ENCODE results near the gene FBF1. TPM values are rescaled to one million over a fixed set of nuclear protein-coding genes. Genes with fewer than 3 reads are reported as not detected.
A peak's percentile ranks its signal among the peaks of the same experiment; 100 is the strongest.

The FBF1 gene
- total RNA-seq, 1 donor from 2014 or later, result 4.2 TPM

DNA sequence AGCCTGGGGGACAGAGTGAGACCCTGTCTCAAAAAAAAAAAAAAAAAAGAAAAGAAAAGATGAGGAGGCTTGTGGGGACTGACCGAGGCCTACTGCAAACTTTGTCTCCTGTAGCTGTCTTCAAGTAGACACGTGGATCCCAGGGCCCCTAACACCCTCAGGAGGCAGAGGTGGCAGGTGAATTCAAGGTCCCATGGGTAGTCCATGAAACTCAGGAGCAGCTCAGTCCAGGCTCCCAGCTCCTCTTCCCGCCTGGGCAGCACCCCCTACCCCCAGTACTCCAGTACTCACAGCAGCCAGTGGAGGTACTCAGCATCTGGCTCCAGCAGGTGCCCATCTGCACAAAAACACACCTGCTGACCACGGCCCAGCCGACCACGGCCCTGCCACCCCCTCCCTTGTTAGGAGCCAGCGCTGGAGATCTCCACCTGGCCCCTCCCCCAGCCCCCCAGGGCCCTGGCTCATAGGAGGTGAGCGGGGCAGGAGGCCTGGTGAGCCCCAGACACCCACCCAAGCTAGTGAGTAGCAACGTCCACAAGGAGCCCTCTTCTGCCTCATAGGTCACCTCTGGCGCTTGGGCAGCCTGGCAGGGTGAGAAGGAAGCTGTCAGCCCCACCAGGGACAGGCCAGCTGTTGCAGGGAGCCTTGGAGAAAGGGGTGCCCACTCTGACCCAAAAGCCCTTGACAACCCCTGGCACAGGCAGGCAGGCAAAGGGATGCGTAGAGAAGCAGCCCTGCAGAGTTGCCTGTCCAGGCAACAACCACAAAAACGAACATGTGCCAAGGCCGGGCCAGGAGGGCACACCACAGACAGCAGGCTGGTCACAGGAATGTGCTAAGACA lies 39.9 kb downstream of the FBF1 start:
- ATAC-seq (no peak), DNase-seq (no peak)
- intact Hi-C loops (cut with micrococcal nuclease), result loop anchor here (10.0 kb wide), 1 partner anchor 104 kb away; the partner anchor contains the start of gene CDK3

DNA sequence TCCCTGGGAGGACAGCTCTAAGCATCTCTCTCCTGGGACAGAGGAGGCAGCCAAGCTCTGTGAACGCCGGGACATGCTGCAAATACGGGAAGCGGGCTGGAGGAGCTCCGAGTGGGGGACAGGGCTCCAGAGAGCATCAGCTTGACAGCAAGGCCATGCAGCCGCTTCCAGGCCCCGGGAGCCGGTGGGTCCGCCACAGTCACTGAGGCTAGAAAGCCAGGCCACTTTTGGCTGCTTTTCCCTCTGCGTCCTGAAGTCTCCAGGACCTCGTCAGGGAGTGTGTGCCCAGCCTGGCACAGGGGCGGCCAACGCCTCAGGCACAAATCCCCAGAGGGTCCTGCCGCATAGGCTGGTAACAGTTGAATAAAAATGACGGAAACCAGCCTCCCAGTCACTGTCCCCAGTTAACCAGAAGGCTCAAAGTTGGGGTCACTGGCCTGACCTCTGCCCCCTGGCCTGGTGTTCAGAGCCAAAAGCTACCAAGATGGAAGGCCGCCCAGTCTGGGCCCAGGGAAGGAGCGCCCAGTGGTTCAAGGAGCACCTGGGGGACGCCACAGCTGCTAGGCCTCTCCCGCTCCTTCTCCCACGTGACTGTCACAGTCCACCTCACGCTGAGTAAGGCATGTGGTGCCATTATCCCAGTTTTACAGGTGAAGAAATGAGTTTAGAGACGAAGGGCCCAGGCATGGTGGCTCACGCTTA lies 40.9 kb downstream of the FBF1 start:
- intact Hi-C loops (cut with micrococcal nuclease), result loop anchor here (10.0 kb wide), 1 partner anchor 105 kb away; the partner anchor contains the start of gene CDK3
- no peak for DNase-seq

DNA sequence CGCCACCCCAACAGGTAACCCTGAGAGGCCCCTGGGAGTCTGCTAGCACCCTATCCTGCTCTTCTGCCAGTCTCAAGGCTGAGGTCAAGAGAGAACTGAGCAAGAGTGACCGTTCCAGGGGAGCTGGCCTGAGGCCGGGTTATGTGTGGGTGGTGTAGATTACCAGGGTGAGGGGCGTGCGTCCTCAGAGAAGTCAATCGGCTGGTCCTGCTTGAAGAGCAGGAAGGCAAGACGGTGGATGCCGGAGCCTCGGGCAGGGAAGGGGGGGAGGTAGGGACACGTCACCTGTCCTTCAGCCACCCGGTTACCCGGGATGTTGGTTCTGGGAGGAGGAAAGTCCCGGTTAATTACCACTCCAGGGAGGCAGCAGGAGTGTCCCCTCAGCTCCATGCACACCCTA lies 41.5 kb downstream of the FBF1 start:
- DNase-seq, result no peak
- intact Hi-C loops (cut with micrococcal nuclease), result no loop called here
- ATAC-seq, result no peak

More for the DNA sequence above, 40.9 kb downstream of the FBF1 start:
- ATAC-seq, result no peak

DNA sequence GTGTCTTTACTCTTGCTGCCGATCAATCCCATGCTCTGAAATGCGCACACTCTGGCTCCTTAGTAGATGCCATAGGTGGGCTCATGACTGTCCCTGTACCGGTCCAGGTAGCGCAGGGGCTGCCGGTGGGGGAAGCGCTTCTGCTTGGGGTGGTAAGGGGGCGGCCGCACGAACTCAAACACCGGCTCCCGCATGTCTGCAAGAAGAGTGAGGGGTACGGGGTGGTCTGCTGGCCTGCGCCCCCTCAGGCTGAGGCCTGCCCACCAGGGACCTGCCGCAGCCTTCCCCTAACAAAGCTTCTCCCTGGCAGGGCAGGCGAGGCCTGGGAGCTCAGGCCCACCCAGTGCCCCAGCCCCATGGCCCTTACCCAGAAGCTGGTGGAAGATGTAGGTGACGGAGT lies 42.1 kb downstream of the FBF1 start:
- no peak for DNase-seq
- ATAC-seq, result no peak
- intact Hi-C loops (cut with micrococcal nuclease), result no loop called here

DNA sequence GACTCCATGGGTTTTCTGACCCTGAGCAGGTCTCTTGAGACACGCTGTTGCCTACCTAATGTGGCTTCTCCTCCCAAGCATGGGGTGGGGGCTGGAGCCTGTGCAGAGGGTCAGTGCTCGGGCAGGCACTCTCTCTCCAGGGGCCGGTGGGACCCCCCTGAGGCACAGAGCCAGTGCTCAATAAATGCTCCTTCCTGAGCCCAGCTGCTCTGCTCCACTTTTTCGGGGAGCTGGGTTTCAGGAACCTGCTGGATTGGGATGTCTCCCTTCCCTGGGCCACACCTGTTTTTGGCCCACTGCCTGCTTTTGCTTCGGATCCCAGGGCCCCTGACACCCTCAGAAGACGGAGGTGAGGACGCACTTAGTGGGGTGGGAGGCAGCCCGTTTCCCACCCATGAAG lies 42.8 kb downstream of the FBF1 start:
- DNase-seq (no peak), ATAC-seq (no peak)
- intact Hi-C loops (cut with micrococcal nuclease), result no loop called here

DNA sequence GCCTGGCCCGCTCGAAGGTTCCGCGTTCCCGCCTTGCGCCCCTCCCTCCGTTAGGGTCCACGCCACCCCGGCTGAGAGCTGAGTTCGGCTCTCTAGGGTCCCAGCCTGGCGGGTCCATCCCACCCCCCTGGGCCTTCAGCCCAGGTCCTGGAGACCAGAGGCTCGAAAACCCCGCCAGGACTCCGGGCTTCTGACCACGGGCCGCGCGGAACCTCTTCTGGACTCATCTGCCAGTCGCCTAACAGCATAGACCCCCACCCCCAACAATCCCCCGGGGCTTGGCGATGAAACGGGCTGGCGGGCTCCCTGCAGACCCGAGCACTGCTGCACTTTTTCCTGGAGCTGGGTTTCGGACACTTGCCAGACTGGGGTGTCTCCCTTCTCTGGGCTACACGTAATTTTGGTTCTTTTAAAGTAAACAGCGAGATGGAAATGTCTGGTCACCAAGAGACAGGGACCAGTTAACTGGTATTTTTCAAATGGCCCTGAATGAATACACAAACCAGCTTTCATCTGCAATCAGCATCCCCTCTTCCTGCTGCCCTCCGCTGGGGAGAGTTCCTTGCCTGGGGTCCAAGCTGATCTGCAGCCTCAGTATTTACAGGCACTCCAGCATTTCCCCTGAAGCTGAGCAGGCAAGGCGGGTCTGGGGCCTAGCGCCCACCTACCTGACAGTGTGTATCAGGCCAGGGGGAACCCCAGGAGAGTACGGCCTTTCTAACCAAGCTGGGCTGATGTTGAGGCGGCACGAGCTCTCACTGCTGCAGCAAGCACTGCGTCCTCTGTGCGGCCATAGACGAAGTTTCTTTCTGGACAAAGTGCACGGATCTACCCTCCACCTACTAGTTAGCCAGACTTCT lies 43.5 kb downstream of the FBF1 start:
- intact Hi-C loops (cut with micrococcal nuclease), result no loop called here
- ATAC-seq (no peak), DNase-seq (no peak)

DNA sequence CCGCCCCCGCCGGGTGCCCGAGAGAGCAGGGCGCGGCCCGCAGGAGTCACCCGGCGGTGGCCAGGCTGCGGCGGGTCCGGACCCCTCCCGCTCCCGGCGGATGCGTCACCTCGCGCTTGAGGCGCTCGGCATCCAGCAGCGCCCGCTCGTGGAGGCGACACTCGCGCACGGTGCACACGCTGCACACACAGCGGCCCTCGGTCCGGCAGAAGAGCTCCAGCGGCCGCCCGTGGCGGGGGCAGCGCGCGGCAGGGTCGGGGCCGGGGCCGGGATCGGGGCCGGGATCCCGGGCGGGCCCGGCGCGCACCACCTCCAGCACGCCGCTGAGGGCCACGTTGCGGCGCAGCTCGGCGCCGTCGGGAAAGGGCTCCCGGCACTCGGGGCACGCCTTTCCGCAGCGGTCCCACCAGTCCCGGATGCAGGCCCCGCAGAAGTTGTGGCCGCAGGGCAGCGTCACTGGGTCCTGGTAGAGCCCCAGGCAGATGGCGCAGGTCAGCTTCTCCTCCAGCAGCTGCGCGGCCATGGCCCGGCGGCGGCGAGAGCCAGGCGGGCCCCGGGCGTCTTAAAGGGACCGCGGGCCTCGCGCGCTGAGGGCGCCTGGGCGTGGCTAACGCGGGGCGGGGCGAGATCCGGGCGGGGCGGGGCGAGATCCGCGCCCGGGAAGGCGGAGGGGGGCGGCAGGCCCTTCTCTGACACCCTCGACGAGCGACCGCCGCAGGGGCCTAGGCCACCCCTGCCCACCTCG lies 44.3 kb downstream of the FBF1 start, which contains the start of gene TRIM65:
Gene TRIM65, minus strand, starts transcription at position 537 of the 745 bp plus-strand sequence. Its CDS starts 14 bp downstream, at position 523.
- intact Hi-C loops (cut with micrococcal nuclease), result no loop called here
- DNase-seq (peak; percentile 94), ATAC-seq (peak; percentile 85)

DNA sequence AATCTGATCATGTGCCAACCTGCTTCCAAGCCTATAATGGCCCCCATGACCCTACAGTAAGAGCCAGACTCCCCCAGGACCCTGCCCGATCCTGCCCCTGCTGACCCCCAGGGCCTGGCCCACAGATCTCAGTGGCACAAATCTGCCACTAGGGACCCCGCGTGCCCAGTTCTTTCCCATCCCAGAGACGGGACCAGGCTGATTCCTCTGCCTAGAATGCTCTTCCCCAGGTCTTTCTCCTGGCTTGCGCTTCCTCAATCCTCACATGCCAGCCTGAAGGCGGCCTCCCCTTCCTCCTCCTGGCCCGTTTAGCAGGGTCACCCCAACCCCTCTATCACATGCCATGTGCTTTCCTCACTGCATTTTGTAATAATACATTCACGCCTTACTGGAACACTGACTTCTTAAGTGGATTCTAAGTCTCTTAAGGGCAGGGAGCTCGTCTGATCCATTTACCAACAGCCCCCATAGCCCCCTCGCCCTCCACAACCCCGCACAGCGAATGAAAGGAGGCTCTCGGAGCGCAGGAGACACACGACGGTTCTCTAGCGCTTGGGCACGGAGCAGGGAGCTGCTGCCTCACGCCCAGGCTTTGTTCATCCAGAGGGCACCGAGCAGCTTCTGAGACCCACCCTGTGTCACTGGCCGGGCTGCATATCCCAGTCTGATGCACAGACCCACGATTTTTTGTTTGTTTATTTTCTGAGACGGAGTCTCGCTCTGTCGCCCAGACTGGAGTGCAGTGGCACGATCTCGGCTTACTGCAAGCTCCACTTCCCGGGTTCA lies 45.3 kb downstream of the FBF1 start:
- peak; percentile 34 for DNase-seq
- intact Hi-C loops (cut with micrococcal nuclease), result no loop called here
- ATAC-seq, result no peak

DNA sequence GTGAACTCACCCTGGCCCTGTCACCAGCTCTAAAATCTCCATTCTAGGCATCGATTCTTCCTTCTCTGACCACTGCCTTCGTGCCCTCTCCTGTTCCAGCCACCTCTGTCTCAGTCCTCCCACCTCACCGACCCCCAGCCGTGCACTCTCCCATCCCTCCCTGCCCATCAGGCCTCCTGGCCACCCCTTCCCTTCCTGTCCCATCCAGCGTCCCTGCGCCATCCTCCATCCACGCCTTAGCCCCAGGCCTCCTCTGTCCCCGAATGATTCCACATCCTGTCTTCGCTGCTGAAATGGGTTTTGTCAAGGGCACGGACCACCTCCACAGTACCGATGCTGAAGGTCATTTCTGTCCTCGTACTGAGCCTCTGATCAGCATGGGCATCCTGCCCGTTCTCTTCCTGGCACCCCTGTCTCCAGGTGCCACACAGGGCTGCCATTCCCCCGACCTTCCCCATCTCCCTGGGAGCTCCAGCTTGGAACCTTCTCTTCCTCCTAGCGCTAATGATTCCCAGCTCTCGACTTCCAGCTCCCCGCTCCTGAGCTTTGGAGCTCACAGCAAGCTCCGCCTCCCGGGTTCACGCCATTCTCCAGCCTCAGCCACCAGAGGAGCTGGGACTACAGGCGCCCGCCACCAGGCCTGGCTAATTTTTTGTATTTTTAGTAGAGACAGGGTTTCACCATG lies 46.7 kb downstream of the FBF1 start:
- intact Hi-C loops (cut with micrococcal nuclease), result no loop called here
- no peak for ATAC-seq
- DNase-seq, result peak; percentile 45

DNA sequence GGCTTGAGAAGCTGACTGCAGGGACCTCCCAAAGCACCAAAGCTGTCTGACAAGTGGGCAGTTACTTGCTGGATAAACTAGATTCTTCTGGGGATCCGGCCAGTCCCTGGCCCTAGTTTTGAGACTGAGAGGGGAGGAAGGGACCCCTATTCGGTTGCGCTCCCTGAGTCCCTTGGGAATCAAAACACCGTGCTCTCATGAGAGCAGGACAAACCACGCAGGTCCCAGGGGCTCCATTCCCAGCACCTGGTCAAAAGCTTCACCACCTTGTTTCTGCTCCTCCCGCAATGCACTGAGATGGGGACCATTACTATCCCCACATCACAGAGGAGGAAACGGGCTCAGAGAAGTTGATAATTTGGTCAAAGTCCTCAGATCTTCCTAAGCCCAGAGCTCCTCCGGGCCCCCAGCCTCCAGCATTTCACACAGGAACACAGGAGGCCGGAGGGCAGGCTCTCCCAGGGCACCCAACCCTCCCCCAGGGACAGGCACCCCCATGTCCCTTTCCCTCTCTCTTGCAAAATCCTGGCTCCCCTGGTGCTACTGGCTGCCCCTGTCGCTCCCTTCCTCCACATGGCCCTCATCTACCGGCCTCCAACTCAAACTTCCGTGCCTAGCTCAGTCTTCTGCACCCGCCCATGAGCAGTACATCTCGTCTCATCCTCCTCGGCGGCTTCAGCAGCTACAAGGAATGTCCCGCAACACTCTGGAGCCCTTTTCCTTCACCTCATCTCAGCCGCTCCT lies 47.4 kb downstream of the FBF1 start:
- intact Hi-C loops (cut with micrococcal nuclease), result no loop called here
- no peak for ATAC-seq
- no peak for DNase-seq

DNA sequence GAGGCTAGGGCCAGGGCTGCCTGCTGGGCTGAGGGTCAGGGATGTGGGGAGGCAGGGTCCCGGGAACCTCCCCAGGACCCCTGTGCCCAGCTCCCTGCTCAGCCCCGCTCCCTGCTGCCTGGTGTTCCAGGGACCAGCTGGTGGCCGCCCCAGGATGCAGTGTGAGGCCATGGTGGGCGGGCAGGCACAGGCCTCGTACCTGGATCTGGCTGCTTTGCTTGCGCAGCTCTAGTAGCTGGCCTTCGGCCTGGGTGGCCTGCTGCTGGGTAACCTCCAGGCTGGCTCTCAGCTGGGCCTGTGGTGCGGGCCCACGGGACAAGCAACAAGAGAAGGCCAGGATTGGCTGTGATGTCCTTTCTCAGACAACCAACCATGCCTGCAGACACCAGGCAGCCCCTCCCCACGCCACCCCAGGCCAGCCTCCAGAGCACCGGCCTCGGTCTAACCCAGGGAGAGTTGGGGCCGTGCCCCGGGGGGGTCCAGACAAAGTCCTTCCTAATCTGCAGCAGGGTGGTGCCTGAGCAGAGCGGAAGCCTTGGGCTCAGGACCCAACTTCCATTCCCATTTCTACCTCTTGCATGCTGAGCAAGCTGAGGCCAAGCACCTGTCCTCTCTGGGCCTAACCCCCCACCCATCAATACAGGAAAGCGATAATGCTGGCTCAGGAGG lies 48.2 kb downstream of the FBF1 start:
- DNase-seq (no peak), ATAC-seq (no peak)
- intact Hi-C loops (cut with micrococcal nuclease), result no loop called here

DNA sequence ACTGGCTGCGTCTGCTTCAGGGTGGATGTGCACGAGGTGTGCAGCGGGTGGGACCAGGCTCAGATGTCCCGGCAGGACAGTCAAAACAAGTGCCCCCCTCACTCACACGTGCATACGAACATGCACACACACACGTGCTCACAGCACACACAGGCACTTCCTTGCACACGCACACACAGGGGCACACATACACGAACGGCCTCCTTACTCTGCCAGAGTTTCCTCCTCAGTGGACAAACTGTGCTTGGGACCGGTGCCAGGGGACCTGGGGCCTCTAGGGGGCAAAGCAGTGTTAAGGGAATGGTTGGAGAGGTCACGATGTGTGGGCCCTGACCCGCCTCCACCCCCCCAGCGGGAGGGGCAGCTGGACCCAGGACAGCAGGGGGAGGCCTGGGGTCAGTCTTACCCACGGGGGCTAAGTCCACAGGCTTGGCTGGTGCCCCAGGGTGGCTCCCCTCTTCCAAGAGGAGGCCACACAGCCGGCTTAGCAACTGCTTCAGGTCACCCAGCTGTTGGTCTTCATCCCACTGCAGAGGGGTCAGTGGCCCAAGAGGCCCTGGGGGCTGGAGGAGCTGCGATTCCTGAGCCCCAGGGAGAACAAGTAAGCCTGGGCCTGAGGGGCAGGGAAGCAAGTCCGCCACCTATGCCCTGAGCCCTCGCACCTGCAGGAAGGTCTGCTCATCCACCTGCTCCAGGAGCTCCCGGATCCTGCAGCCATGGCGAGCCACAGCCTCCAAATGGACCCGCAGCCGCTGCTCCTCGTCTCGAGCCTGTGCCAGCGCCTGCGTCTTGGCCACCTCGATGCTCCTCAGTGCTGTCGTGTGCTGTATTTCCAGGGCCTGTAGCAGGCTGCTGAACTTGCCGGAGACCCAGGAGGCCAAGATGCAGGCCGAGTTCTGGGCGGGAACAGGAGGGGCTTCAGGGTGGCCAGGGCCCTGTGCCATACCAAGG lies 49.0 kb downstream of the FBF1 start:
- no peak for ATAC-seq
- intact Hi-C loops (cut with micrococcal nuclease), result no loop called here
- no peak for DNase-seq

DNA sequence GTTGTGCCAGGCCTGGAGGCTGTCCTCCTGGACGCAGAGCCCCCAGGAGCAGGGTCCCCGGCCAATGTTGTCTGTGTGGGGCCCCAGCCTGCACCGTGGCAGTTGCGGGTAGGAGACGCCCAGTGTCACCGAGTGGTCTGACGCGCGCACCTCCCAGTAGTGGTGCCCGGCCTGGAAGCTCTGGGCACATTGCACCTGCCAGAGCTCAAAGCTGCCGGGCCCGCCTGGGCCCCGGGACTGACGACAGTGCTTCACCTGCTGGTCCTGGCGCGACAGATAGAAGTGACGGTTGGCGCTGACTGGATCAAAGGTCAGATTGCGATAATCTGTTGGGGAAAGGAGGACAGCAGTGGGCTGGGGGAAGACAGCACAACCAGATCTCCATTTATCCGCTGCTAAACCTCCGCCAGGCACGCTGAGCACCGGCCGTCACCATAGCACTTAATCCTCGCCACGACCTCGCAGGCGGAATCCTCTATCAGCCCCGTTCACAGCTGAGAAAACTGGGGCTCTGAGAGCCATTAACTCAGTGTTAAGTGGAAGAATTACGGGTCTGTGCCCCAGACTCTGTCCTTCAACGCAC lies 49.7 kb downstream of the FBF1 start:
- ATAC-seq, result no peak
- no peak for DNase-seq
- intact Hi-C loops (cut with micrococcal nuclease), result no loop called here

DNA sequence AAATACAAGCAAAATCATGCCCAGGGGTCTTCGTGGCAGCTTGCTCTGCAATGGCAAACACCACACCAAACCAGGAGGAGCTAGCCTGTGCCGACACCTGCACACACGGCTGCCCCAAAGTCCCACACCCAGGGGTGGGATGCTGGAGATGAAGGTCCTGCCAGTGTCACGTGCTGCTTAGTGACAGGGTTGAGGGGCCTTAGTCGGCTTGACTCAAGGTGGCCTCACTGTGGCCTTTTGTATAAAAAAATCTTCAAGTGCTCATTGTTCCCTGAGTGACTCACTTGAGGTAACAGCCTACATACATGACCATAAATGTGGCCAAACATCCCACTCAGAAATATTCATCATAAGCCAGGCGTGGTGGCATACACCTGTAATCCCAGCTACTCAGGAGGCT lies 51.4 kb downstream of the FBF1 start:
- intact Hi-C loops (cut with micrococcal nuclease), result no loop called here
- no peak for ATAC-seq
- DNase-seq, result no peak

DNA sequence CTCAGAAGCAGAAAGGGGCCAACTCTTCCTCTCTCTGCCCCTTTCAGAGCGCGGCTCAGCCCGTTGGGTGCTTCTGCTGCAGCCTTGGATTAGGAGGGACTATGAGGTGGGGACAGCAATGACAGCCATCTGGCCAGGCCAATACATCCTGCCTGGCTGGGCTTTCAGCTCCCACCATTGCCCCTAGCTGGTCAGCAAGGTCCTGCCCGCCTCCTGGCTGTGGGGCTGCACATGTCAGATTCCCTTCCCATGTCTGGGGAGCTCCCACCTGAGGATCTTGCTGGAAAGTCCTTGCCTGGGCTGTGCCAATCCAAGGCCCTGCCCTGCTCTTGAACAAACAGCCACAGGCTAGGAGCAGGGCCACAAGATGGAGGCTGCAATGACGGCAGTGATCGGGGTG lies 52.4 kb downstream of the FBF1 start:
- ATAC-seq (no peak), DNase-seq (no peak)
- intact Hi-C loops (cut with micrococcal nuclease), result no loop called here
